HG03280 (cell line): ENCODE measurements around the gene HYDIN.
"Not testable (repeated sequence)": the region's sequence is repeated elsewhere in the genome, so short reads cannot be mapped to it uniquely, and the experiment has no call there.

ENCODE experiments used
- ATAC-seq: cut with Tn5 transposase; IDR thresholded peaks from one replicate; pipeline ENCODE4 v1.9.1; 2021; ENCODE audit warnings: mild to moderate bottlenecking, moderate library complexity; ENCODE audit not compliant: unreplicated experiment

Gene HYDIN

DNA sequence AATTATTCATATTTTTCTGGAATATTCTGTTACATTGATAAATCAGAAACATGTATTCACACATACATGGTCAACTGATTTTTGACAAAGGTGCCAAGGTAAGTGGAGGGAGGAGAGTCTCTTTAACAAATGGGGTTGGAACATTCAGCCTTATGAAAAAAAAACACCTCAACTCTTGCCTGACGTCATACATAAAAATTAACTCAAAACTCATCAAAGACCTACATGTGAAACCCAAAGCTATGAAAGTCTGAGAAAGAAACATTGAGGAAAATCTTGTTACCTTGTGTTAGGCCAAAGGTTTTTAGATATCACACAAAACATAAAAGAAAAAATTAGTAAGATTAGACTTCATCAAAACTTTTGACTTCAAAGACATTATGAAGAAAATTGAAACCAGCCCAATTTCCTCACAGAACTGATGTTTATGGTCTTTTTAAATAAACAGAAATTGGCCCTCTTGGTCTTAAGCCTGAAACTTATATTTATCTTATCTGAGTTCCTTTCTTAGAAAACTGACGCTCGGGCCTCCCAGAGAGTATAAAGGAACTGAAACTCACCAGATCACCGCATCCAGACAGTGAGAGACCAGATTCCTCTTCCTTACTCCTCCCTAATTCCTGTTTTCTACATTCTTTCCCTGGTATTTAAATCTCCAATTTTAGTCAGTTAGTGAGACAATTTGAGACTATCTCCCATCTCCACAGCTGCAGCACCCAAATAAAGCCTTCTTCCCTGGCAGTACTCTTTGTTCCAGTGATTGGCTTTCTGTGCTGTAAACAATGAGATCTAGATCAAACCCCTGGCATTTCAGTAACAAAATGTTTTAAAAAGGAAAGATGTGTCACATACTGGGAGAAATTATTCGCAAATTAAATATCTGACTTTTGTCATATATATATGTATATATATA is 4.0 kb downstream of the HYDIN start:
- no peak for ATAC-seq

DNA sequence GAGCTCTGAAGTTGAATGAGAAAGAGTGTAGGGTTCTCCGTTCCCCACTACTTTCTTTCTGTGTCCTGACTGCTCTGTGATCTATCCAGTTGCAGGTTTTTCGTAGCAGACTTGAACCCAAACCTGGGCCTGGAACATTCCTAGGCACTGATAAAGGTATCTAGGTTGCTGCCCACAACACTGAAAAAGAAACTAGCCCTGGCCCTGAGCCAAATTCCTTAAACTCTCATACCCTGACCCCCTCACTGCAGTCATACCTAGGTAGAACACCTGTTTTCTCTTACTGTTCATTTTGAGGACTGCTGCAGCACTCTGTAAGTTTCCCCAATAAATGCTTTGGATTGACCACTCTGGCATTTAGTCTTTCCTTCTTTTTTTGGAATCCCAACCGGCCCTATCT is 5.4 kb downstream of the HYDIN start:
- no peak for ATAC-seq

DNA sequence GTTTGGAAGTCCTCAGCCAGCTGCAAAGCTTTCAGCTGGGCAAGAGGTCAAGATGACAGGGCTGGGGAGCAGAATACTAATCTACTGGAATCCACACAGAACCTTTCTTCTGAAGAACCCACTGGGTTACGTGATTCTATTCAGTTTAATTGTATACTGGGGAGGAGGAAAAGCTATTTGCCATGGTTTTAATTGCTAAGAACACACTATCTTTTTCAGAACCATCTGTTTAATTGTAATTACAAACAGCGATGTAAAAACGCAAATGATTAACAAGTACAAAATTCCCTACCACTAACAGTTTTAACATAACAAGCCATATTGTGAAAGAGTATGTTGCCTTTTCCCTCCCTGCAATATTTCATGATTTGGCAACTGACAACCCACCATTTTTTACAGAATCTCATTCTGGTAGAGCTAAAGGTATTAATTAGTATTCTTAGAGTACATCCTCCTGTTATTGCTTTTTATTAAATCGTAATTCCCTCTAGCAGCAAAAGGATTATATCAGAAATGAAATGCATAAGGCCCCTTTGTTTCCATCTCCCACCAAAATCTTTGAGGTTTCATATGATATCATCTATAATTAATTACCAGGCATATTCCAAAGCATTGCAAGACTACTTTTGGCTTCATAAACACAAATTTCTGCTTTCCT is 12.1 kb downstream of the HYDIN start:
- no peak for ATAC-seq

DNA sequence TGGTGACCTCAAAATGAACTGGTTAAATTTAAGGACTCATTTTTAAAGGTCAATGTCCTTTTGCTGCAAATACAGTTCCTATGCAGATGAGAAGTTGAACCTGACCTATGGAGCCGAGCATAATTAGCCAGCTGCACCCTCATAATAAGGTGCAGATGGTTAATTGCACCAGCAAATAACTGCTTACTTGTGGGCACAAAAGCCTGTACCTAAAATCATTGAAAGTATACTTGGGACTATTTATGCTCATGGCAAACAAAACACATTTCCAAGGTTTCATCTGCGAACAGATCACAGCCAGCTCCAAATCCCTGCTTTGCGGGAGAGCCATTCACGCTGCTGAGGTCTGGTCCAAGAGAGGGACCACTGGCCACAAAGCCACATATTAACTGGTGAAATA is 13.0 kb downstream of the HYDIN start:
- no peak for ATAC-seq

DNA sequence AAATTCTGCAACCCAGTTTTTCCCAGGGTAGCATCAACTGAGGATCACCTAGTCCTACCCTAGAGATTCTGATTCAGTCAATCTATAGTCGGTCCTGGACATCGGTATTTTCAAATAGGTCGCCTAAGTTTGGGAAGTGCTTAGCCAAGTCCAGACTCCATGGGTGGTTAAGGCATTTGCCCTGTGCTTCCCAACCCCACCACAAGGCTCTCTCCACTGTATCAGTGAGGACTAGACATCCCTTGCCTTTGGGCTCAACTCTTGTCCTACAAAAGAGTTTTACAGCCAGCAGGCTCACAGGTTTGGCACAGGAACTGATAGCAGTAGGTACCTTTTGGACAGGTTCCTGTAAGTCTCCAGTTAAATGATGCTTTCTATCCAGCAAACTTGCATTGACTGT is 13.8 kb downstream of the HYDIN start:
- no peak for ATAC-seq

DNA sequence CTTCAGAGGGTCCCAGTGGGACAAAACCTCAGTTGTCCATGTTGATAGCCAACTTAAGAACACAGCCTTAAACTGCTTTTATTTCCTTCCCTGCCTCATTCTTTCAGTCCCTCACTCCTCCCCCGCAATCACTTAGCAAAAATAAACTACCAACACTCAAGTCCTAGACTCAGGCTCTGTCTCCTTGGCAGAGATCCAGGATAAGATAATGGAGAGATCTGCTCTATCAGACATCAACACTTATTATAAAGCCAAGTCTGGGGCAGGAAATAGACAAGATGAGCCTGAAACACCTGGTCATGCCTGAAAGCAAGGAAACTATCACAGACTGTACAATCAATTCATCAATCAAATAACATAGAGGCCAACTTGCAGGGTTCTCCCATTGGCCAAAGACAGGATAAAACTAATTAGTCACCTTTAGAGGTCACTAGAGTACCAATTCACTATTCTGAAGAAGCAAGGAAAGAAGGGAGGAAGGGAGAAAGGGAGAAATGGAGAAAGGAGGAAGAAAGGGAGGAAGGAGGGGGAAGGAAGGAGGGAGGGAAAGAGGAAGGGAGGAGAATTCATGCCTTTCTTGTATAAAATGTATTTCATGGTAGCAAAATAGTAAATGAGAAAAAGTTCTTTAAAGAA is 15.7 kb downstream of the HYDIN start:
- no peak for ATAC-seq

DNA sequence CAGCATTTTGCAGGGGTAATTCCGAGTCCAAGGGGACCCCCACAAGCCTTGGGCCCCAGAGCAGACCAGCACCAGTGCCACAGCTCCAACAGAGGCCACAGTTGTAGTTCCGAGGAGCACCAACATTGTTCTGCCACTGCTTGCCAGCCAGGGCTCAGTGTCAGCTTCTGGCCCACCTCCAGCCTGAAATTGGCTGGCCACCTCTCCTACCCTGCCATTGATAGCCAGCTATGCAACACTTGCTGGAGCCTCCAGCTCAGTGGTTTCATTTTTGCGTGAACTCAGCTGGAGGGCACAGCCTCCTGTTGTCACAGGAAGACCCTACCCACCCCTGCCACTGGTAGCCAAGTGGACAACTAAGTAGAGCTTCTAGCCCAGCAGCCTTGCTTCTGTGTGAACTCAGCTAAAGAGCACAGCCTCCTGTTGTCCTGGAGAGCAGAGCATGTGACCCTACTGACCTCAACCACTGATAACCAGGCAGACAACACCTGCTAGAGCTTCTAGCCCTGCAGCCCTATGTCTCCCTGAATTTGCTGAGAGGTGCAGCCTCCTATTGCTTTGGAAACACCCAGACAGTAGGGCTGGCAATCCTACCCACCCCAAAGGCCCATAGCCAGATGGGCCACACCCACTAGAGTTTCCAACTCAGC is 24.9 kb downstream of the HYDIN start:
- ATAC-seq, result no peak

DNA sequence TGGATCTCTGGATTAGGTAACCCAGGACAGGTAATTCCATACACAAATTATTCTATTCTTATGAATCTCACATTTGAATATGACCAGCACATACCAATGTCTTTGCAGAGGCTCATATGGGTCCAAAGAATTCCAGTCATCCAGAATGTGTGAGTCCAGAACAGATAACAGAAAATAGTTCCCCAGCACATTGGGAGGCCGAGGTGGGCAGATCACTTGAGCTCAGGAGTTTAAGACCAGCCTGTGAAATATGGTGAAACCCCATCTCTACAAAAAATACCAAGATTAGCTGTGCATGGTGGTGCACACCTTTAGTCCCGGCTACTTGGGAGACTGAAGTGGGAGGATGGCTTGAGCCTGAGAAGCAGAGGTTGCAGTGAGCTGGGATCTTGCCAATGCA is 26.9 kb downstream of the HYDIN start:
- ATAC-seq, result no peak

DNA sequence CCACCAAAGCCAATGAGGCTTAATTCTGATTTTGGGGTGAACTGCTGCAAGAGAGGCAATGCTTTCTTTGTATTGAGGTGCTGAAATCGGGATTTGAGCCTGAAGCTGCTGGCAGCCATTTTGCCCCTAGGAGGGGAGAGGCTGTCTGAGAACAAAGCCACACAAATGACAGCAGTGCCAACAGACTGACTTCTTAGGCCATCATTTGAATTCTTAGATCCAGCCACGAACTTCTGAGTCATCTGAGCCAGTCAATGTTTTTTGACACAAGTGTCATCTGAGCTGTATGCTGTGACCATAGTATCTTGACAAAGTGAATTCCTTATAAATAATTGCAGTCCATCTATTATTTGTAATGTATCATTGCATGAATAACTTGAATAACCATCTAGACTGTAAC is 29.0 kb downstream of the HYDIN start:
- no peak for ATAC-seq

DNA sequence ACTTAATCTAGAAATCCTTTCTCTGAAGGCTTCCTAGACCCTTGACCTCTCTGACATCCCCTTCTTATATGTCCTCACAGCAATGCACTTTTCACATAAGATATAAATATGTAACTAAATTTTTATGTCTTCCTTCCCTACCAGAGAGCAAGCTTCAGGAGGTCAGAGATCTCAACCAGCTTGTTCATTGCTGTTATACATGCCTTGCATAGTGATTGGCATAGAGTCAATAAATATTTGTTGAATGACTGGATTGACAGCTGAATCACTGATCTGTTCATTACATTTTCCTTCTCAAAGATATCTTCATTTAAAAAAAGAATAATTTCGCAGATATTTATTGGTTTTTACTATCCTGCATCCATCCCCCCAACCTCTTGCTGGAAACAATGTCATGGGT is 29.5 kb downstream of the HYDIN start:
- ATAC-seq, result no peak

DNA sequence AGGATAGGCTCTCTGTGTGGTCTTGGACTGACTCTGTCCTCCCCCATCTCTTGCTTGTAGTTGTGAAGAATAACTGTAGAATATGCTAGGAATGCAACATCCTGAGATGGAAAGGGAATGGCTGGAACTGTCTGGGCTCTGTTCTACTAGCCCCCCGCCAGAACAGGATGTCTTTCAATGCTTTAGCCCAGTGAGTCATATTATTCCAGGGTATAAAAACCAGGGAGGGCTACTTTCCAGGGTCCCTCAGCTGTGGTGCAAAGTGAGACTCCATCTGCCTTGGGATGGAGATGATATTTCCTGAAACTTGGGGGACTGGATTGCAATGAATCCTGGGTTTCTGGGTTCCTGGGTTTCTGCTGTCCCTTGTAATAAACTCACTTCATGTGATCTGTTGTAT is 32.1 kb downstream of the HYDIN start:
- ATAC-seq, result no peak

DNA sequence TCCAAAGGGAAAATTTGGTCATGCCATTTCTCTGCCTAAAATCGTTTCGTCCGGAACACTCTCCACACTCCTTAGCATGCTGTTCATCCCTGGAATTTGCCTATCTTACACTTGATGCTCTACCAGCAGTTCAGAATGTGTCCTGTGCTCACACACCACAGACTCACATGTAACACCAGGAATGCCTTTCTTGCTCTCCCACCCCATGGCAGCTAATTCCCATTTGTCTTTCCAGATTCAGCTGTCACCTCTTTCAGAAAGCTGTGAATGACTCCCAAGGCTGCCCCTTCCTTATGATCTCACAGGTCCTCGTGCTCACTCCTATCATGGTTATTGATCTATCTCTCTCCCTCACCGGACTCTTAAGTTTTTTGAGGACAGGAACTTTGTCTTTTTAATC is 38.1 kb downstream of the HYDIN start:
- ATAC-seq, result no peak

DNA sequence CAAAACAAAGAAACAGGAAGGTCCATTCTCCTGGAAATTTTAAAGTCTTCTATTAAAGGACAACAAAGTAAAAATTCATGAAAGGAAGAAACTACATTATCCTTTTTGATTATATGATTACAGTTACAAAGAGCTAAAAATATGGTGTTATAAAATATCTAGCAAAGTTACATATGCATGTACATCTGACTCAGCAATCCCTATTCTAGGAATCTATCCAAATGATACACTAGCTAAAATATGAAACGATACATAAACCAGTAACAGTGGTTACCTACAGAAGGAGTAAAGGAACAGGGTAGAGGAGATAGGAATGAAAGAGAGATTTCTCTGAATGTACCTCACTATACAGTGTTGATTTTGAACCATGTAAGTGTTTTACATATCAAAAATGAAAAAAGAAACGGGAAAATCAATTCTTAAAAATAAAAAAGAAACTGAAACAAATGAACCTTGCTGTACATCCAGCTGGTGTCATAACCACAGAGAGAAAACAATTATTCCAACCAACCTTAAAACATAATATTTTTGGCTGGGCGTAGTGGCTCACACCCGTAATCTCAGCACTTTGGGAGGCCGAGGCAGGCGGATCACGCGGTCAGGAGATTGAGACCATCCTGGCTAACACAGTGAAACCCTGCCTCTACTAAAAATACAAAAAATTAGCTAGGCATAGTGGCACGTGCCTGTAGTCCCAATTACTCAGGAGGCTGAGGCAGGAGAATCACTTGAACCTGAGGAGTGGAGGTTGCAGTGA is 41.4 kb downstream of the HYDIN start:
- ATAC-seq, result no peak

DNA sequence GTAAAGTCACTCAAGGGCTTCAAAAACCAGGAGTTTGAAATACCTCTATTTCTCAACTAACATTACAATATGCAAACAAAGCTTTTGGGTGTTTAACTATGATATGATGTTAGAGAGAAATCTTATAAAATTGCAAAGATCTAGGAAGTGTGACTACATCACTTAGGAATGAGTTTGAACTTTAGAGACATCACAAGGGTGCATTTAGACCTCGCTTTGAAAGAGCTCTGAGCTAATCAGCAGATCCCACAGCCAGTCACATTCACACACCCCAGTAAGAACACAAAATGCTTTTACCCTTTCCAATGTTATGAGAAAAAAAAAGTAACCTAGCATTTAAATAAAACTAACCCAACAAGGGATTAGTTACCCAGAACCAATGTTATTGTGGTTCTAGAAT is 45.2 kb downstream of the HYDIN start:
- ATAC-seq, result no peak

DNA sequence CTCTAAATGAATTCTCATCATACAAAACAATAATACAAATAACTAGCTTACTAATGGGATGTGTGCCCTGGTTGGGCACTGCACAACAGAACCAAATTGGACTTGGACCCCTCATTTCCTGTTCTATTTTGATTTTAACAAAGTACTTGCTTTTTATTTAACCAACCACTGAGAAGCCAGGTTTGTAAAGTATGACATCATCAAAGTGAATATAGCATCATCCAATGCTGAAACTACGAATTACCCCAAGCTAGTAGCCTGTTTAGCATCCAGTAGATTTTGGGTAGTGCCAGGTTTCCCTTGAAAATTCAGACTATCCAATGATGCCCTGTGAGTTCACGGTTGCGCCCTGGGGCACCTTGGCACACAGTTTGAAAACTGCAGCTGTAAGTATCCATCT is 51.0 kb downstream of the HYDIN start:
- ATAC-seq, result no peak

DNA sequence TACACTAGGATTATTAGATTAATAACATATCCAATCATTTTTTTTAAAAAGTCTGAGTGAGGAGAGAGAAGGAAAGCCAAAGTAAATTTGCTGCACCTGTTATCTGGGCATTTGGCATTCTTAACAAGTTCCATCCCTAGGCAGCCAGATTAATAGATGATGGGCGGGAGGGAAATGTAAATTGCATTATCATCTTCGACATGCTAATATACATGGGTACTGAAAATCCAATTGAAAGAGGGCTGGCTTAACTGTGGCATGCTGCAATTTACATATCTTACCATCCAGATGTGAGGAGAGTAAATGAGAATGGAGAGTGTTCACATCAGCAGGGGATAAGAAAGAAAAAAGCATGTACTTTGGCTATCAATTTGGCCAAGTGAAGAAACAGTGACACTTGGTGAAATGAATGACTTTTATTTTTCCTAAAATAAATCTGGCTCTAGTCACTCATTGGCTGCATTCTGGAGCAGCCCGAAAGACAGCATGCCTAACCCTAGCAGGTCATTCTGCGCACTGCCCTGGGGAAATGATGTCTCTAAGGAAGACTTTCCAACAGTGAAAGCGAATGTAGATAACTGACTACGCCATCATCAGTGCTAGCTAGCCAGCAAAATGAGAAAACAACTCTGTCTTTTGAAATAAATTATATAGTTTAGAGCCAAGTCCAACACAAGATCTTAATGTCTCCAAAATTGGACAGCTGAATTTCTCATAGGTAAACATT is 57.9 kb downstream of the HYDIN start:
- ATAC-seq, result no peak

DNA sequence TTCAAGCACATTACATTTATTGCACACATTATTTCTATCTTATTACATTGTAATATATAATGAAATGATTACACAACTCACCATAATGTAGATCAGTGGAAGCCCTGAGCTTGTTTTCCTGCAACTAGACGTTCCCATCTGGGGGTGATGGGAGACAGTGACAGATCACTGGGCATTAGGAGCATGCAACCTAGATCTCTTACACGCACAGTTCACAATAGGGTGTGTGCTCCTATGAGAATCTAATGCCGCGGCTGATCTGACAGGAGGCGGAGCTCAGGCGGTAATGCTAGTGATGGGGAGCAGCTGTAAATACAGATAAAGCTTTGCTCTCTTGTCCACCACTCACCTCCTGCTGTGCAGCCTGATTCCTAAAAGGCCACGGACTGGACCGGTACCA is 69.5 kb downstream of the HYDIN start:
- ATAC-seq, result not testable (repeated sequence)

DNA sequence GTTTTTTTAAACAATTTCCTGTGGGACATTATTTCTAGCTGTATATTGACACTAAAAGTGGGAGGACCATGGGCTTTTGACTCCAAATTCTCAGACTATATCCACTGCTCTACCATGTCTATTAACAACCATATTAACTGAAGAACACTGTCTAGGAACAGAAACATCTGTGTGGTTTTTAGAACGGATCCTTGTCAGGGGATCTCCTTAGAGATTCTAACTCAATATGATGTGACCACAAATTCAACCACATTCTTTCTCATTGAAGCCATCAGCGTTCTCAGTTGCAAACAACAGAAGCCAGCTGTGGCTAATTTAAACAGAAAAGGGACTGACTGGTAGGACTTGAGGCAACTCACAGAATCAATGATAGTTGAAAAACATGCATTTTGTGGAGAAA is 73.2 kb downstream of the HYDIN start:
- ATAC-seq, result not testable (repeated sequence)

DNA sequence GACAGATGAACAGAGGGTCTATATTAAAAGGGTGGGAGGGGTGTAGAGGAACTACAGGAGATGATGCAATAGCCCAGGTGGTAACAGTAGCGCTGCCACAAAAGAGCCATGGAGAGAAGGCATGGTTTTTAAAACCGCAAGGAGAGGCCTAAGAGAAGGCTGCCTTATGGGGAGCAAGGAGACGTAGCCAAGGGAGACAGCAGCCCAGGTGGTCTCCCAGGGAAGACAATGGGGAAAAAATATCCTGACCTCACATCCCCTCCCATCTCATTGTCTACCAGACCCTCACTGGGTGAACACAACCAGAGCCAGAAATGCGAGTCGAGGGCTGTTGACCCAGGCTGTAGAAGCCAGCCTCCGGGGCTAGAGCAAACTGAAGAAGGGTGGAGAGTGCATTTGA is 77.2 kb downstream of the HYDIN start:
- not testable (repeated sequence) for ATAC-seq

DNA sequence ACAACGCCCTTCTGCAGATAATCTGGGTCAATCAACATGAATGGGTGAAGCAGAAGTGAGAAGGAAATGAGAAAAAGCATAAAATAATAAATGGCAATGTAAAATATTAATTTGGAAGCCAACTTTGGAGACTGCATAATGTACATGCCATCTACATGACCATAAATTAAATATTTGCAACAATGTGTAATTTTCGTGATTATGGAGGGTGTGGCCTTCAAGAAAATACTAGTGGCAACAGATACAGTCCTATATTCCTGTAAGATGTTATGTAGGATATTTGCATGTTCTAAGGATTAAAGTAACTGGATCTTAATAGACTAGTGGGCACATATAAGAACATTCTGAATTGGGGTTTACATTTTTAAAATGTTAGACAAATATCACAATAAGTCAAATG is 78.9 kb downstream of the HYDIN start:
- not testable (repeated sequence) for ATAC-seq
